Fibroblast of lung (primary cell): ENCODE results near the gene HIP1. TPM values are rescaled to one million over a fixed set of nuclear protein-coding genes. Genes with fewer than 3 reads are reported as not detected.

Experiments
- DNase-seq, 2 donors: peaks; one replicate each; pipeline versions ENCODE4 v3.0.0 to v3.0.0-alpha.2; 2010; ENCODE audit warnings: low read depth in 2 of 2
- H2AFZ ChIP-seq: 2 replicates; pipeline ENCODE4 v1.5.1; 2012; ENCODE audit warnings: low read length, control low read depth, inconsistent platforms
- H3K27ac ChIP-seq: 2 replicates; pipeline ENCODE4 v1.5.1; 2011; ENCODE audit warnings: low read length, control low read depth; ENCODE audit not compliant: insufficient read depth
- H3K27me3 ChIP-seq: 2 replicates; pipeline ENCODE4 v1.5.1; 2011; ENCODE audit warnings: mild to moderate bottlenecking, low read length; ENCODE audit not compliant: control insufficient read depth, insufficient read depth
- H3K36me3 ChIP-seq: 2 replicates; pipeline ENCODE4 v1.5.1; 2011; ENCODE audit warnings: low read length; ENCODE audit not compliant: control insufficient read depth, insufficient read depth
- H3K4me1 ChIP-seq: 2 replicates; pipeline ENCODE4 v1.5.1; 2011; ENCODE audit warnings: low read length; ENCODE audit not compliant: control insufficient read depth, insufficient read depth; ENCODE audit errors: extremely low read depth
- H3K4me2 ChIP-seq: 2 replicates; pipeline ENCODE4 v1.5.1; 2011; ENCODE audit warnings: low read length, control low read depth; ENCODE audit not compliant: insufficient read depth; ENCODE audit errors: extremely low read depth
- H3K4me3 ChIP-seq, 4 experiments: fragments of 200-600 bp in 1 of 4; sonication (generic) in 1 of 4; replicated peaks in 1 of 4; 2 replicates each; pipeline ENCODE4 v1.5.1; 2011 to 2016; ENCODE audit warnings: low read length in 4 of 4, low read depth in 3 of 4, mild to moderate bottlenecking in 3 of 4, control low read depth in 2 of 4, inconsistent platforms in 1 of 4, mixed read lengths in 1 of 4; ENCODE audit not compliant: insufficient read depth in 1 of 4; ENCODE audit errors: control extremely low read depth in 1 of 4
- H3K79me2 ChIP-seq: 2 replicates; pipeline ENCODE4 v1.5.1; 2012; ENCODE audit warnings: mild to moderate bottlenecking, low read length, inconsistent platforms; ENCODE audit not compliant: control insufficient read depth, insufficient read depth
- H3K9ac ChIP-seq: 2 replicates; pipeline ENCODE4 v1.5.1; 2011; ENCODE audit warnings: mild to moderate bottlenecking, low read length, control low read depth; ENCODE audit not compliant: insufficient read depth
- H3K9me3 ChIP-seq: 2 replicates; pipeline ENCODE4 v1.5.1; 2012; ENCODE audit warnings: low read depth, low read length; ENCODE audit not compliant: control insufficient read depth, insufficient read depth
- H4K20me1 ChIP-seq: 2 replicates; pipeline ENCODE4 v1.5.1; 2011; ENCODE audit warnings: low read length; ENCODE audit not compliant: control insufficient read depth, insufficient read depth; ENCODE audit errors: extremely low read depth
- CTCF ChIP-seq, 2 donors: IDR thresholded peaks in 1 of 2; conservative IDR thresholded peaks in 1 of 2; 1 replicate in 1 of 2; 2 replicates in 1 of 2; pipeline ENCODE4 v1.5.1; 2011 to 2012; ENCODE audit warnings: low read length in 2 of 2, control low read depth in 1 of 2, inconsistent platforms in 1 of 2, low read depth in 1 of 2, mild to moderate bottlenecking in 1 of 2
- EZH2 ChIP-seq: IDR thresholded peaks from 2 replicates; pipeline ENCODE4 v1.5.1; 2012; ENCODE audit warnings: low read length, control low read depth, mild to moderate bottlenecking; ENCODE audit errors: missing control alignments
- polyA plus RNA-seq, 2 donors: library from polyadenylated mRNA; depleted of rRNA in 1 of 2; stranded (reverse) in 1 of 2; unstranded in 1 of 2; fragments of >200 nt; gene quantifications; 2 replicates each; pipeline ENCODE4 v1.2.1, GENCODE V29; 2011 to 2012; ENCODE audit warnings: missing spikeins in 1 of 2
- total RNA-seq: library from RNA; depleted of rRNA; stranded (reverse); fragments of >200 nt; gene quantifications from 2 replicates; pipeline ENCODE4 v1.2.1, GENCODE V29; 2014

The HIP1 gene
- total and polyA plus RNA-seq, 2 donors (not counting 1 experiment from before 2014, with no cell fraction given): 27.2 to 31.3 TPM

GRCh38 chr7:75642810-75643486 is 95.8 kb downstream of the HIP1 start:
- H3K9me3 ChIP-seq: no peaks in the 10 kb centered on the region
- peak; percentile 67 for DNase-seq
- H3K36me3 ChIP-seq: no peaks in the 10 kb centered on the region
- no peaks in the 10 kb centered on the region for H3K27me3 ChIP-seq
- H3K4me3 ChIP-seq: no peak overlapping the region
- no peak overlapping the region for H2AFZ ChIP-seq
- no peak overlapping the region for H3K4me2 ChIP-seq
- H3K9ac ChIP-seq: no peak overlapping the region
- H4K20me1 ChIP-seq: no peaks in the 10 kb centered on the region
- no peaks in the 10 kb centered on the region for H3K79me2 ChIP-seq
- no peak overlapping the region for H3K27ac ChIP-seq
- peak; percentile 60 to 69 for TF ChIP-seq CTCF (conservative IDR thresholded peaks at IDR 0.05 in 1 of 2, IDR thresholded peaks at IDR 0.05 in 1 of 2; ENCODE audit: low read depth in 1 of 2, low read length in 2 of 2)
- TF ChIP-seq EZH2: no peak
- H3K4me1 ChIP-seq: peaks cover 7% of the 10 kb centered on the region

- no peaks in the 10 kb centered on the region for H3K36me3 ChIP-seq
- no peak overlapping the region for H3K4me3 ChIP-seq
- DNase-seq: no peak
- no peak overlapping the region for H2AFZ ChIP-seq
- peaks cover 7% of the 10 kb centered on the region for H3K4me1 ChIP-seq
- TF ChIP-seq EZH2: no peak
- no peak for TF ChIP-seq CTCF (conservative IDR thresholded peaks at IDR 0.05 in 1 of 2, IDR thresholded peaks at IDR 0.05 in 1 of 2; ENCODE audit: low read depth in 1 of 2, low read length in 2 of 2)
- no peaks in the 10 kb centered on the region for H3K79me2 ChIP-seq
- no peak overlapping the region for H3K4me2 ChIP-seq
- no peak overlapping the region for H3K27ac ChIP-seq
- no peak overlapping the region for H3K9ac ChIP-seq
- no peaks in the 10 kb centered on the region for H4K20me1 ChIP-seq
- no peaks in the 10 kb centered on the region for H3K9me3 ChIP-seq
- no peaks in the 10 kb centered on the region for H3K27me3 ChIP-seq
Measured at GRCh38 chr7:75640201-75640600, 98.5 kb downstream of the HIP1 start.

GRCh38 chr7:75639886-75640190 is 98.9 kb downstream of the HIP1 start:
- H3K4me2 ChIP-seq: peak overlapping the region; percentile 81
- H4K20me1 ChIP-seq: no peaks in the 10 kb centered on the region
- peak overlapping the region; percentile 36 for H2AFZ ChIP-seq
- H3K27me3 ChIP-seq: no peaks in the 10 kb centered on the region
- H3K4me1 ChIP-seq: peaks cover 7% of the 10 kb centered on the region
- TF ChIP-seq CTCF (conservative IDR thresholded peaks at IDR 0.05 in 1 of 2, IDR thresholded peaks at IDR 0.05 in 1 of 2; ENCODE audit: low read depth in 1 of 2, low read length in 2 of 2) (no peak), EZH2 (no peak)
- no peak for DNase-seq
- no peaks in the 10 kb centered on the region for H3K36me3 ChIP-seq
- H3K79me2 ChIP-seq: no peaks in the 10 kb centered on the region
- no peak overlapping the region for H3K9ac ChIP-seq
- peak overlapping the region in 3 of 4 experiments; percentile 11 to 60 (median 44) for H3K4me3 ChIP-seq
- H3K27ac ChIP-seq: no peak overlapping the region
- no peaks in the 10 kb centered on the region for H3K9me3 ChIP-seq
